ENCODE data around the gene PLEKHG4. TPM values are rescaled to one million over a fixed set of nuclear protein-coding genes. Genes with fewer than 3 reads are reported as not detected.

The PLEKHG4 gene
- total and polyA plus RNA-seq, 2 donors (not counting 1 experiment from before 2014, with no cell fraction given): 9.9 to 37.7 TPM

- no peak overlapping the region for H3K9ac ChIP-seq (ENCODE audit: insufficient read depth, low read length)
- no peak for DNase-seq (ENCODE audit: low read depth in 2 of 2)
- H3K36me3 ChIP-seq (ENCODE audit: control insufficient read depth, insufficient read depth, low read length): peaks cover 51% of the 10 kb centered on the region
- H4K20me1 ChIP-seq (ENCODE audit: control insufficient read depth, extremely low read depth, insufficient read depth, low read length): no peaks in the 10 kb centered on the region
- no peaks in the 10 kb centered on the region for H3K9me3 ChIP-seq (ENCODE audit: control insufficient read depth, insufficient read depth, low read depth, low read length)
- no peaks in the 10 kb centered on the region for H3K27me3 ChIP-seq (ENCODE audit: control insufficient read depth, insufficient read depth, low read length)
- no peak overlapping the region for H3K4me2 ChIP-seq (ENCODE audit: extremely low read depth, insufficient read depth, low read length)
- H3K4me1 ChIP-seq (ENCODE audit: control insufficient read depth, extremely low read depth, insufficient read depth, low read length): peaks cover 12% of the 10 kb centered on the region
- TF ChIP-seq, protein P1, sequence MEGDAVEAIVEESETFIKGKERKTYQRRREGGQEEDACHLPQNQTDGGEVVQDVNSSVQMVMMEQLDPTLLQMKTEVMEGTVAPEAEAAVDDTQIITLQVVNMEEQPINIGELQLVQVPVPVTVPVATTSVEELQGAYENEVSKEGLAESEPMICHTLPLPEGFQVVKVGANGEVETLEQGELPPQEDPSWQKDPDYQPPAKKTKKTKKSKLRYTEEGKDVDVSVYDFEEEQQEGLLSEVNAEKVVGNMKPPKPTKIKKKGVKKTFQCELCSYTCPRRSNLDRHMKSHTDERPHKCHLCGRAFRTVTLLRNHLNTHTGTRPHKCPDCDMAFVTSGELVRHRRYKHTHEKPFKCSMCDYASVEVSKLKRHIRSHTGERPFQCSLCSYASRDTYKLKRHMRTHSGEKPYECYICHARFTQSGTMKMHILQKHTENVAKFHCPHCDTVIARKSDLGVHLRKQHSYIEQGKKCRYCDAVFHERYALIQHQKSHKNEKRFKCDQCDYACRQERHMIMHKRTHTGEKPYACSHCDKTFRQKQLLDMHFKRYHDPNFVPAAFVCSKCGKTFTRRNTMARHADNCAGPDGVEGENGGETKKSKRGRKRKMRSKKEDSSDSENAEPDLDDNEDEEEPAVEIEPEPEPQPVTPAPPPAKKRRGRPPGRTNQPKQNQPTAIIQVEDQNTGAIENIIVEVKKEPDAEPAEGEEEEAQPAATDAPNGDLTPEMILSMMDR (conservative IDR thresholded peaks at IDR 0.05 in 1 of 2, IDR thresholded peaks at IDR 0.05 in 1 of 2; ENCODE audit: low read depth in 1 of 2, low read length in 2 of 2): no peak
- no peak for TF ChIP-seq EZH2 (IDR thresholded peaks at IDR 0.05; ENCODE audit: low read length, missing control alignments)
- H3K4me3 ChIP-seq (replicated peaks in 1 of 4; ENCODE audit: control extremely low read depth in 1 of 4, insufficient read depth in 1 of 4, low read depth in 3 of 4, low read length in 4 of 4): no peak overlapping the region
- no peak overlapping the region for H2AFZ ChIP-seq (ENCODE audit: low read length)
- no peak overlapping the region for H3K27ac ChIP-seq (ENCODE audit: insufficient read depth, low read length)
- peaks cover 18% of the 10 kb centered on the region for H3K79me2 ChIP-seq (ENCODE audit: control insufficient read depth, insufficient read depth, low read length)
These were observed 43.3 kb upstream of the PLEKHG4 start for GRCh38 chr16:67235816-67236562.

- Histone ChIP-seq H3K9ac (ENCODE audit: insufficient read depth, low read length) (no peak overlapping the region), H3K4me1 (ENCODE audit: control insufficient read depth, extremely low read depth, insufficient read depth, low read length) (peaks cover 19% of the 10 kb centered on the region), H3K4me3 (replicated peaks in 1 of 4; ENCODE audit: control extremely low read depth in 1 of 4, insufficient read depth in 1 of 4, low read depth in 3 of 4, low read length in 4 of 4) (no peak overlapping the region), H3K36me3 (ENCODE audit: control insufficient read depth, insufficient read depth, low read length) (peaks cover 44% of the 10 kb centered on the region), H3K4me2 (ENCODE audit: extremely low read depth, insufficient read depth, low read length) (no peak overlapping the region), H2AFZ (ENCODE audit: low read length) (no peak overlapping the region), H3K9me3 (ENCODE audit: control insufficient read depth, insufficient read depth, low read depth, low read length) (no peaks in the 10 kb centered on the region), H4K20me1 (ENCODE audit: control insufficient read depth, extremely low read depth, insufficient read depth, low read length) (no peaks in the 10 kb centered on the region), H3K27ac (ENCODE audit: insufficient read depth, low read length) (no peak overlapping the region), H3K79me2 (ENCODE audit: control insufficient read depth, insufficient read depth, low read length) (peaks cover 18% of the 10 kb centered on the region), H3K27me3 (ENCODE audit: control insufficient read depth, insufficient read depth, low read length) (no peaks in the 10 kb centered on the region)
- TF ChIP-seq, protein P1 (conservative IDR thresholded peaks at IDR 0.05 in 1 of 2, IDR thresholded peaks at IDR 0.05 in 1 of 2; ENCODE audit: low read depth in 1 of 2, low read length in 2 of 2): no peak
- DNase-seq (ENCODE audit: low read depth in 2 of 2): peak; percentile 38 to 52
These were observed 42.6 kb upstream of the PLEKHG4 start for GRCh38 chr16:67236563-67237395.
